WTC11 (cell line): ENCODE results near the gene PCSK5. TPM values are rescaled to one million over a fixed set of nuclear protein-coding genes. Genes with fewer than 3 reads are reported as not detected.
A peak's percentile ranks its signal among the peaks of the same experiment; 100 is the strongest.

ENCODE experiments used
- ATAC-seq: fragments of 200-7000 bp; cut with Tn5 transposase; 2 replicates; pipeline ENCODE4 v1.10.0; 2021; ENCODE audit warnings: mild to moderate bottlenecking, moderate library complexity
- CTCF ChIA-PET: fragments of 300-600 bp; sonication (Branson Sonifier 250); formaldehyde crosslinking; loops from one replicate; lab custom pipeline; 2021; ENCODE audit warnings: antibody characterized with exemption; lab: Charles Lee
- POLR2A ChIA-PET: fragments of 350-600 bp; sonication (Branson Sonifier 250); formaldehyde crosslinking; loops from one replicate; lab custom pipeline; 2021; ENCODE audit warnings: antibody characterized with exemption; lab: Charles Lee
- DNase-seq: peaks from one replicate; pipeline ENCODE4 v3.0.0; 2021; ENCODE audit warnings: low spot score
- H3K27ac Mint-ChIP-seq: 2 replicates; pipeline ENCODE4 v1.8.0; 2021; ENCODE audit warnings: mixed read lengths
- H3K27me3 Mint-ChIP-seq: 2 replicates; pipeline ENCODE4 v1.8.0; 2021; ENCODE audit warnings: low read depth, mild to moderate bottlenecking, moderate library complexity, mixed read lengths
- H3K36me3 Mint-ChIP-seq: 2 replicates; pipeline ENCODE4 v1.8.0; 2021; ENCODE audit warnings: mixed read lengths
- H3K4me1 Mint-ChIP-seq: 2 replicates; pipeline ENCODE4 v1.8.0; 2022; ENCODE audit warnings: mixed read lengths
- H3K4me3 Mint-ChIP-seq: 2 replicates; pipeline ENCODE4 v1.8.0; 2021; ENCODE audit warnings: mild to moderate bottlenecking, moderate library complexity, mixed read lengths
- H3K9me3 Mint-ChIP-seq: 2 replicates; pipeline ENCODE4 v1.8.0; 2021; ENCODE audit warnings: mixed read lengths
- AFF4 ChIP-seq: sonication (generic); formaldehyde crosslinking; IDR thresholded peaks from 2 replicates; pipeline ENCODE4 v1.8.1; 2023; ENCODE audit warnings: mild to moderate bottlenecking, missing genetic modification reagents, borderline replicate concordance
- CREM ChIP-seq: sonication (generic); formaldehyde crosslinking; IDR thresholded peaks from 2 replicates; pipeline ENCODE4 v1.8.1; 2022; ENCODE audit warnings: mild to moderate bottlenecking, missing genetic modification reagents, moderate library complexity
- E2F1 ChIP-seq: sonication (generic); formaldehyde crosslinking; IDR thresholded peaks from 2 replicates; pipeline ENCODE4 v1.8.0; 2022; ENCODE audit warnings: mild to moderate bottlenecking, missing genetic modification reagents
- GRHL2 ChIP-seq: fragments of 250-450 bp; sonication (Bioruptor Pico); IDR thresholded peaks from 2 replicates; pipeline ENCODE4 v1.8.0; 2022; ENCODE audit warnings: mild to moderate bottlenecking, moderate library complexity; ENCODE audit not compliant: insufficient replicate concordance, severe bottlenecking
- IRF1 ChIP-seq: sonication (generic); formaldehyde crosslinking; IDR thresholded peaks from 2 replicates; pipeline ENCODE4 v1.8.0; 2023; ENCODE audit warnings: missing genetic modification reagents
- IRF2 ChIP-seq: sonication (generic); formaldehyde crosslinking; IDR thresholded peaks from 2 replicates; pipeline ENCODE4 v1.8.0; 2022; ENCODE audit warnings: low read depth, missing genetic modification reagents, borderline replicate concordance
- JAZF1 ChIP-seq: fragments of 250-450 bp; sonication (Bioruptor Pico); IDR thresholded peaks from 2 replicates; pipeline ENCODE4 v1.9.0; 2021; ENCODE audit warnings: moderate library complexity, mild to moderate bottlenecking, inconsistent platforms
- JUN ChIP-seq: sonication (generic); formaldehyde crosslinking; IDR thresholded peaks from 2 replicates; pipeline ENCODE4 v1.8.0; 2023; ENCODE audit warnings: mild to moderate bottlenecking, missing genetic modification reagents
- NFATC4 ChIP-seq: fragments of 250-450 bp; sonication (Bioruptor Pico); IDR thresholded peaks from 2 replicates; pipeline ENCODE4 v1.9.0; 2021; ENCODE audit warnings: mild to moderate bottlenecking
- RELA ChIP-seq: sonication (generic); formaldehyde crosslinking; IDR thresholded peaks from 2 replicates; pipeline ENCODE4 v1.8.1; 2022; ENCODE audit warnings: missing genetic modification reagents, mild to moderate bottlenecking, borderline replicate concordance
- SOX15 ChIP-seq: fragments of 250-450 bp; sonication (Bioruptor Pico); IDR thresholded peaks from 2 replicates; pipeline ENCODE4 v1.9.0; 2021; ENCODE audit warnings: mild to moderate bottlenecking
- STAT6 ChIP-seq: sonication (generic); formaldehyde crosslinking; conservative IDR thresholded peaks from 2 replicates; pipeline ENCODE4 v1.8.1; 2023; ENCODE audit warnings: mild to moderate bottlenecking, low read depth, missing genetic modification reagents, moderate library complexity
- TCF7 ChIP-seq: sonication (generic); formaldehyde crosslinking; IDR thresholded peaks from 2 replicates; pipeline ENCODE4 v1.8.0; 2022; ENCODE audit warnings: mild to moderate bottlenecking, low read depth, missing genetic modification reagents, moderate library complexity
- ZNF219 ChIP-seq: sonication (generic); formaldehyde crosslinking; IDR thresholded peaks from 2 replicates; pipeline ENCODE4 v1.8.0; 2023; ENCODE audit warnings: missing genetic modification reagents, mild to moderate bottlenecking, borderline replicate concordance
- ZNF396 ChIP-seq: fragments of 250-450 bp; sonication (Bioruptor Pico); IDR thresholded peaks from 2 replicates; pipeline ENCODE4 v1.8.0; 2021; ENCODE audit warnings: mild to moderate bottlenecking, moderate library complexity, borderline replicate concordance
- total RNA-seq: library from RNA; stranded (reverse); gene quantifications from 3 replicates; pipeline ENCODE4 v1.2.3, GENCODE V29; 2021

PCSK5 gene
- total RNA-seq, 1 experiment from 2014 or later, result 30.6 TPM

GRCh38 chr9:76034049-76034448 is 143.6 kb downstream of the PCSK5 start:
- peaks cover 30% of the 10 kb centered on the region for H3K4me1 Mint-ChIP-seq
- CTCF ChIA-PET, result no interaction called here
- H3K9me3 Mint-ChIP-seq, result peaks cover 4% of the 10 kb centered on the region; the same call in 1 of the 2 replicates
- TF ChIP-seq E2F1 (CRISPR knock-in tag) (no peak), JUN (no peak), IRF1 (CRISPR knock-in tag) (no peak), CREM (CRISPR knock-in tag) (no peak), RELA (no peak), AFF4 (CRISPR knock-in tag) (no peak), NFATC4 (CRISPR knock-in tag) (no peak), STAT6 (CRISPR knock-in tag) (no peak), ZNF396 (CRISPR knock-in tag) (no peak)
- peaks cover 21% of the 10 kb centered on the region for H3K36me3 Mint-ChIP-seq
- POLR2A ChIA-PET, result no interaction called here
- no peaks in the 10 kb centered on the region for H3K27me3 Mint-ChIP-seq
- ATAC-seq (no peak), DNase-seq (no peak)
- no peak overlapping the region for H3K27ac Mint-ChIP-seq
- H3K4me3 Mint-ChIP-seq, result no peak overlapping the region

GRCh38 chr9:76036762-76037161 is 146.3 kb downstream of the PCSK5 start:
- Mint-ChIP-seq H3K27ac (peak overlapping the region; percentile 75; the same call in 1 of the 2 replicates), H3K4me1 (peaks cover 29% of the 10 kb centered on the region), H3K9me3 (no peaks in the 10 kb centered on the region), H3K27me3 (no peaks in the 10 kb centered on the region), H3K36me3 (peaks cover 7% of the 10 kb centered on the region), H3K4me3 (no peak overlapping the region)
- ChIA-PET POLR2A (no interaction called here), CTCF (no interaction called here)
- no peak for DNase-seq
- no peak for ATAC-seq
- TF ChIP-seq ZNF219 (no peak), SOX15 (CRISPR knock-in tag) (no peak), IRF2 (CRISPR knock-in tag) (no peak), TCF7 (CRISPR knock-in tag) (no peak), JAZF1 (CRISPR knock-in tag) (no peak), STAT6 (CRISPR knock-in tag) (no peak), GRHL2 (CRISPR knock-in tag) (no peak)
